DND-41 (cell line): ENCODE results near the gene PHF13.
"Not testable (repeated sequence)": the region's sequence is repeated elsewhere in the genome, so short reads cannot be mapped to it uniquely, and the experiment has no call there.

ENCODE experiments used
- ATAC-seq: fragments of 200-7000 bp; cut with Tn5 transposase; 3 replicates; pipeline ENCODE4 v1.9.1; 2021; ENCODE audit warnings: low read depth; ENCODE audit not compliant: insufficient read depth
- DNase-seq: peaks from one replicate; pipeline ENCODE4 v3.0.0-alpha.2; 2020
- H2AFZ ChIP-seq: 2 replicates; pipeline ENCODE4 v1.6.0; 2012; ENCODE audit warnings: low read depth, low read length
- H3K27ac ChIP-seq: 2 replicates; pipeline ENCODE4 v1.5.1; 2012; ENCODE audit warnings: low read length, inconsistent platforms
- H3K27me3 ChIP-seq: fragments of 200-600 bp; sonication (generic); 2 replicates; pipeline ENCODE4 v1.6.0; 2012; ENCODE audit warnings: low read length, mild to moderate bottlenecking, inconsistent platforms; ENCODE audit not compliant: insufficient read depth, poor library complexity
- H3K36me3 ChIP-seq: 2 replicates; pipeline ENCODE4 v1.5.1; 2012; ENCODE audit warnings: low read length, inconsistent platforms; ENCODE audit not compliant: insufficient read depth
- H3K4me1 ChIP-seq: 2 replicates; pipeline ENCODE4 v1.5.1; 2012; ENCODE audit warnings: mild to moderate bottlenecking, low read length; ENCODE audit not compliant: insufficient read depth
- H3K4me2 ChIP-seq: 2 replicates; pipeline ENCODE4 v1.6.0; 2012; ENCODE audit warnings: mild to moderate bottlenecking, moderate library complexity, low read length, inconsistent platforms; ENCODE audit not compliant: insufficient read depth
- H3K4me3 ChIP-seq, 2 experiments: fragments of 200-600 bp in 1 of 2; shearing (Covaris generic) in 1 of 2; 2 replicates each; pipeline ENCODE4 v1.5.1; 2012 to 2016; ENCODE audit warnings: inconsistent platforms in 2 of 2, low read length in 2 of 2, mild to moderate bottlenecking in 2 of 2, low read depth in 1 of 2, moderate library complexity in 1 of 2
- H3K79me2 ChIP-seq: 2 replicates; pipeline ENCODE4 v1.6.0; 2012; ENCODE audit warnings: low read length, inconsistent platforms; ENCODE audit not compliant: insufficient read depth
- H3K9ac ChIP-seq: 2 replicates; pipeline ENCODE4 v1.6.0; 2012; ENCODE audit warnings: low read depth, mild to moderate bottlenecking, inconsistent platforms, low read length, moderate library complexity
- H3K9me3 ChIP-seq: 2 replicates; pipeline ENCODE4 v1.5.1; 2012; ENCODE audit warnings: low read length, moderate library complexity, mild to moderate bottlenecking, inconsistent platforms; ENCODE audit not compliant: insufficient read depth, severe bottlenecking
- H4K20me1 ChIP-seq: 2 replicates; pipeline ENCODE4 v1.6.0; 2012; ENCODE audit warnings: low read length; ENCODE audit not compliant: insufficient read depth
- EZH2 ChIP-seq: IDR thresholded peaks from 3 replicates; pipeline ENCODE4 v1.6.1; 2012; ENCODE audit warnings: borderline replicate concordance, low read depth, mild to moderate bottlenecking, moderate library complexity, low read length, inconsistent platforms; ENCODE audit not compliant: severe bottlenecking
- TF ChIP-seq, protein P1 (sequence below): IDR thresholded peaks from 2 replicates; pipeline ENCODE4 v1.5.1; 2012; ENCODE audit warnings: borderline replicate concordance, low read length, moderate library complexity, mild to moderate bottlenecking; ENCODE audit not compliant: poor library complexity, severe bottlenecking; ENCODE audit errors: extremely low read depth

PHF13 gene

DNA sequence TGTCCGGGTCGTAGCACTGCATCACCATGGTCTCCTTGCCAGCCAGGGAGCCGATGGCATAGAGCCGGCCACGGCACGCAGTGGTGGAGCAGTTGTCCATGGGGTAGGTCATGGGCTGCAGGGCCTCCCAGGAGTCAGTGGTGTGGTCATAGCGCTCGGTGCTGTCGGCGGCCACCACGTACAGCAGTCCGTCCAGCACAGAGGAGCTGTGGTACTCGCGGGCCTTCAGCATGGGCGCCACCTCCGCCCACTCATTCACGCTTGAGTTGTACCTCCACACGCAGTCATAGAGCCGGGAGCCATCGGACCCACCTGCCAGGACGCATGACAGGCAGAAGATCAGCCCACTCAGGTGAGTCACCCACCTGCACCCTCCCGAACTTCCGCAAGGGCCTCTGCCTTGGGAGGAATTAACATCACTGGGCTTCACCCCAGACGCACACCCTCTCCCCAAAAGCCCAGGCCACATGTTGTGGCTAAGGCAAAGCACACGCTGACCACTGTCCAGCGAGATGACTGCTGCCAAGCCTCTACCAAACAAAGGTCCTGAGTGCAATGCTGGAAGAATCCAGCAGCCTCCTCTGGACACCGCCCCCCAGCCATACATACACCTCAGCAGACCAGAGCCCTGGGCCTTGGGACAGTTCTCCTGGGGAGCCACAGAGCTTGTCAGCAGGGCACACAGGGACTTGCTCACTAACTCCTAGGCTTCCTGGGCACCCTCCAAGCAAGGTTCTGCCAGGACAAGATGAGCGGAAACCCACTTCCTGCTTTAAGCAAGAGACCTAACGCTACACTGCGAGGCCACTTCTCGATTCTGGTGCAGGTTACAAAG, 14.2 kb upstream of the PHF13 start:
- no peak for TF ChIP-seq EZH2
- TF ChIP-seq, protein P1, sequence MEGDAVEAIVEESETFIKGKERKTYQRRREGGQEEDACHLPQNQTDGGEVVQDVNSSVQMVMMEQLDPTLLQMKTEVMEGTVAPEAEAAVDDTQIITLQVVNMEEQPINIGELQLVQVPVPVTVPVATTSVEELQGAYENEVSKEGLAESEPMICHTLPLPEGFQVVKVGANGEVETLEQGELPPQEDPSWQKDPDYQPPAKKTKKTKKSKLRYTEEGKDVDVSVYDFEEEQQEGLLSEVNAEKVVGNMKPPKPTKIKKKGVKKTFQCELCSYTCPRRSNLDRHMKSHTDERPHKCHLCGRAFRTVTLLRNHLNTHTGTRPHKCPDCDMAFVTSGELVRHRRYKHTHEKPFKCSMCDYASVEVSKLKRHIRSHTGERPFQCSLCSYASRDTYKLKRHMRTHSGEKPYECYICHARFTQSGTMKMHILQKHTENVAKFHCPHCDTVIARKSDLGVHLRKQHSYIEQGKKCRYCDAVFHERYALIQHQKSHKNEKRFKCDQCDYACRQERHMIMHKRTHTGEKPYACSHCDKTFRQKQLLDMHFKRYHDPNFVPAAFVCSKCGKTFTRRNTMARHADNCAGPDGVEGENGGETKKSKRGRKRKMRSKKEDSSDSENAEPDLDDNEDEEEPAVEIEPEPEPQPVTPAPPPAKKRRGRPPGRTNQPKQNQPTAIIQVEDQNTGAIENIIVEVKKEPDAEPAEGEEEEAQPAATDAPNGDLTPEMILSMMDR = no peak
- Histone ChIP-seq H3K79me2 (peaks cover 65% of the 10 kb centered on the region), H2AFZ (no peak overlapping the region), H3K4me2 (peak overlapping the region; percentile 89), H3K9me3 (no peaks in the 10 kb centered on the region), H3K27me3 (no peaks in the 10 kb centered on the region), H3K4me3 (peak overlapping the region in 1 of 2 experiments; percentile 56; a peak in 2 of 4 replicates), H3K27ac (peak overlapping the region; percentile 85), H3K4me1 (peaks cover 62% of the 10 kb centered on the region), H4K20me1 (peaks cover 60% of the 10 kb centered on the region), H3K36me3 (peaks cover 51% of the 10 kb centered on the region), H3K9ac (peak overlapping the region; percentile 44)
- peak; percentile 65 for ATAC-seq
- peak; percentile 78 for DNase-seq

- not testable (repeated sequence) for H3K9me3 ChIP-seq, H3K27me3 ChIP-seq, ATAC-seq, H2AFZ ChIP-seq, DNase-seq
- Histone ChIP-seq H3K79me2 (peaks cover 65% of the 10 kb centered on the region), H3K4me1 (peaks cover 62% of the 10 kb centered on the region), H4K20me1 (peaks cover 58% of the 10 kb centered on the region), H3K4me3 (peak overlapping the region; percentile 52 to 84; a peak in 3 of 4 replicates), H3K36me3 (peaks cover 46% of the 10 kb centered on the region), H3K4me2 (peak overlapping the region; percentile 89), H3K9ac (peak overlapping the region; percentile 68), H3K27ac (peak overlapping the region; percentile 85)
Measured at GRCh38 chr1:6599991-6600390, 13.5 kb upstream of the PHF13 start.

- TF ChIP-seq, protein P1 = no peak
- TF ChIP-seq EZH2 = no peak
- DNase-seq = no peak
- Histone ChIP-seq H3K9ac (peak overlapping the region; percentile 68), H3K4me1 (peaks cover 62% of the 10 kb centered on the region), H3K4me3 (peak overlapping the region; percentile 52 to 84; a peak in 3 of 4 replicates), H3K36me3 (peaks cover 40% of the 10 kb centered on the region), H3K4me2 (peak overlapping the region; percentile 89), H3K27me3 (no peaks in the 10 kb centered on the region), H2AFZ (peak overlapping the region; percentile 76), H4K20me1 (peaks cover 53% of the 10 kb centered on the region), H3K9me3 (no peaks in the 10 kb centered on the region), H3K79me2 (peaks cover 59% of the 10 kb centered on the region), H3K27ac (peak overlapping the region; percentile 85)
- peak; percentile 44 for ATAC-seq
Measured at GRCh38 chr1:6600410-6601048, 13.0 kb upstream of the PHF13 start.
